HG03442 (cell line): ENCODE data around the gene ATXN7L1.
"Not testable (repeated sequence)": the region's sequence is repeated elsewhere in the genome, so short reads cannot be mapped to it uniquely, and the experiment has no call there.

ENCODE experiments used
- ATAC-seq: cut with Tn5 transposase; IDR thresholded peaks from one replicate; pipeline ENCODE4 v1.9.1; 2021; ENCODE audit warnings: mild to moderate bottlenecking, moderate library complexity; ENCODE audit not compliant: unreplicated experiment

The ATXN7L1 gene

GRCh38 chr7:105711726-105712402 is 164.5 kb downstream of the ATXN7L1 start:
- no peak for ATAC-seq

- ATAC-seq = not testable (repeated sequence)
Measured at GRCh38 chr7:105710720-105711119, 165.7 kb downstream of the ATXN7L1 start.

GRCh38 chr7:105708763-105709080 is 167.7 kb downstream of the ATXN7L1 start:
- no peak for ATAC-seq

DNA sequence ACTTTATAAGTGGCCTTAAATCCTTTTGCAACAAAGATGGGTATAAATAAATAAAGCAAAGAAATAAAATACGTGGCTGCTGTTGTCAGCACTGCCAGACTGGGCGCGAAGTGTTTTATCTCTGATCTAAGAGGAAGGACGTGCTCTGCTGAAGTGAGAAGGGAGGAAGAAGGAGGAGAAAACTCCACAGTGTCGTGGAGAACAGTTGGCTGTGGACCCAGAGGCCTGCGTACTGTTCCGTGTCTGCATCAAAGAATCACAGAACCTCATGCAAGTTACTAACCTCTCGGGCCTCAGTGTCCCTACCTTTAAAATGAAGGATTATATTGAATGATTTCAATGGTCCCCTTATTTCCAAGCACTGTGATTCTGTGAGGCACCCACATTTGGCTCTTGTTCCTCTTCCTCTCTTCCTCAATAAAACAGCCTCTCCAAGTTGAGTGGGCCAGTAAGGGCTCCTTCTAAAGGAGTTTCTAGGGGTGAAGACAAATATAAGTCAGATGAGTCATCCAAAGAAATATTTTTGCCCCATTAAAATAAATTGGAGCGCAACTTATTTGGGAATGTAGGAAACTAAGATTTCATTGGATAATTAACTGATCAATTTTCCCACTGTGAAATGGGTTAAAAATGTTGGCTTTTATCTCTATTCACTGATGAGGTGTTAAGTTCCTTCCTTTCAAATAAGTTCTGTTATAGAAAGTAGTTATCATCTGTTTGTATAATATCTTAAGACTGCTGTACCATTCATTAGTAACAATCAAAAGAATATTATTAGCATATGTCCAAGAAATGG is 168.2 kb downstream of the ATXN7L1 start:
- ATAC-seq = no peak

DNA sequence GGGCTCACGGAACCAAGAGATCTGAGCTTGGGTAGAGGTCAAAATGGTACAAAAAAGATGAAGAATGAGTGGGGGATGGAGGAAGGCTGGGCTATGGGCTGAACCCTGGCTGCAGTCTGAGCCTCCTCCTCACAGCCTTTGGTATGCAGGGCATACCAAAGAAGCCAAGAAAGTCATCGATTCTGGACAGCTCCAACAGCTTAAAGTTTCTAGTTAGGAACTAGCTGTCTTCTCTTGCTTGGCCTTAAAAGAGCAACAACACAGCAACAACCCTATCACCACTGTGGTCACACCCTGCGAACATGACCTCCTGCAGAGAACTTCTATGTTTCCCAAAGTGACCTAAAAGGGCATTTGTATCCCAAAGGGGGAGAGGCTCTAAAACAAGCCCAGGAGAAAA is 169.0 kb downstream of the ATXN7L1 start:
- no peak for ATAC-seq

- no peak for ATAC-seq
Measured at GRCh38 chr7:105705427-105705826, 171.0 kb downstream of the ATXN7L1 start.

GRCh38 chr7:105703207-105703930 is 173.0 kb downstream of the ATXN7L1 start:
- no peak for ATAC-seq

DNA sequence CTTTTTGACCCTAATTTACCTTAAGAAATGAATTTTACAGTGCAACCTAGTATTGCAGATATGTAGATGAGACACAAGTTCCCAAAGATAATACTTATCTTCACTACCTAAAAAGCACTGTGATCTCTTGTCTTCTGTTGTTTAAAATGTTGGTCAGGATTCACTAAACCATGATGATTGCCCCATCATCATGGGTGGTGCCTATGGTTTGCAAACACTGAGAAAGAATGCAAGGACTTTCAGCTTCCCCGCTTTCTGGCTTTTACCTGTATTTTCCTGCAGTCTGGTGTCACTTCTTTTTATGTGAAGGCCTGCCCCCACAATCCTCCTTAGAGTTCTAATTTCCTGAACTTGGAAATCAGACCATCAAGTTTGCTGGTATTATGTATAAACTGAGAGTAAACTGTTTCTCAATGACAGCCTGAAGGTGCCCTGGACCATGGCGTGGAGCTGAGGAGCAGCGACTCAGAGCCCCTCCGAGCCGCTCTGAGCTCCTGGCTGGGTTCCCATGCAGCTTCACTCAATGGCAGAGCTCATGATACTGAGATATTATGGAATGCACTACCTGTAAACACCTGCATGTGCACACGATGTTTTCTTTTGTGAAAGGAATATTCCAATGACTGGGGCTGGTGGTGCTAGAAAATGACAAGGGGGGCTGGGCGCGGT is 176.7 kb downstream of the ATXN7L1 start:
- no peak for ATAC-seq

DNA sequence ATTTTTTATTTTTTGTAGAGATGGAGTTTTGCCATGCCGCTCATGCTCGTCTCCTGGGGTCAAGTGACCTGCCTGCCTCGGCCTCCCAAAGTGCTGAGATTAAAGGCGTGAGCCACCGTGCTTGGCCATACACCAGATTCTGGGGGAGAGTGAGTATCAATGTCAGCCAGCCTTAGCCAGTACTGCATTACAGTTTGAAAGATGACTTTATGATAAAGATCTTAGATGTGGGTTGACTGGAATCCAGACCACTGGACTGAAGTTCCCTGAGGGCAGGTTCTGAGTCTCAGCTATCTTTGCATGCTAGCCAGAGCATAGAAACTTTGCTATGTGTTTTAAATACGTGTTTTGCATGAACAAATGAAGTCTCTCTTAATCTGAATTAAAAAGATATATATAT is 177.9 kb downstream of the ATXN7L1 start:
- no peak for ATAC-seq

DNA sequence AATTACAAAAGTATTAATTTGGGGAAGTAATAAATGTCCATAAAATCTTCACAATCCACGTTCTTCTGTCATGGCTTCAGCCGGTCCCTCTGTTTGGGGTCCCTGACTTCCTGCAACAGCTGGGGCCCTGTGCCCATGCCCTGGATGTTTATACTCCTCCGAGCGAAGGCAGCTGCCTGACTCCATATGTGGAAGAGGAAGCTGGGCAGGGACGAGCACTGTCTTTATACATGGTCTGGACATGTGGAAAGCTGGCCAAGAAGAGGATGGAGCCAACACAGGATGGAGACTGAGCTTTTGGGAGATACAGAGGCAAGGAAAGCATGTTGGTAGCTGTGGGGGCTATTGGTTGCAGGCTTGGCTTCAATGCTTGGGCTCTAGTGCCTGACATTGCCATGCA is 178.6 kb downstream of the ATXN7L1 start:
- ATAC-seq = no peak

DNA sequence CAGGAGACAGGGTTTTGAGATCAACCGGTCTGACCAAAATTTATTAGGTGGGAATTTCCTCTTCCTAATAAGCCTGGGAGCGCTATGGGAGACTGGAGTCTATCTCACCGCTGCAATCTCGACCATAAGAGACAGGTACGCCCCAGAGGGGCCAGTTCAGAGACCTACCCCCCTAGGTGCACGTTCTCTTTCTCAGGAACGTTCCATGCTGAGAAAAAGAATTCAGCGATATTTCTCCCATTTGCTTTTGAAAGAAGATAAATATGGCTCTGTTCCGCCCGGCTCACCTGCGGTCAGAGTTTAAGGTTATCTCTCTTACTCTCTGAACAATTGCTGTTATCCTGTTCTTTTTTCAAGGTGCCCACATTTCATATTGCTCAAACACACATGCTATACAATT is 179.2 kb downstream of the ATXN7L1 start:
- not testable (repeated sequence) for ATAC-seq

DNA sequence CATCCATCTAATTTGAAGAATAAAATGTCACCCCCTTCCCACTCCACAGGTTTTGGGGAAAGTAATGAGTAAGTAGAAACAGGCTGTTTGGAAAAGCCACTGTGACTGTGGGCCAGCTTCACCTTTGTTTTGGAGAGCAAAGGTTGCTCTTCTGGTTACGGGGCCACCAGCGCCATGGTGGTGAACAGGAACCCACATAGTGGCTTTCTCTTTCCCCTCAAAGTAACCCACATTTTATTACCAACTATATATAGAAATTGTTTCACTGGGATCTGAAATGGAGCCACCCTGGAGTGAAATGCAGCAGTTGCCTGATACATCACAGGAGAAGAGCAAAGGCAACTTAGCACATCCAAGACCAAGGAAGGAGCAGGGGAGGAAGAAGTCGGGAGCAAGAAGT is 182.8 kb downstream of the ATXN7L1 start:
- no peak for ATAC-seq

GRCh38 chr7:105691680-105692564 is 184.5 kb downstream of the ATXN7L1 start:
- ATAC-seq = peak; percentile 30

GRCh38 chr7:105691082-105691679 is 185.2 kb downstream of the ATXN7L1 start:
- ATAC-seq = no peak

- ATAC-seq = no peak
Measured at GRCh38 chr7:105690325-105690945, 186.0 kb downstream of the ATXN7L1 start.

- no peak for ATAC-seq
Measured at GRCh38 chr7:105689067-105689819, 187.2 kb downstream of the ATXN7L1 start.

DNA sequence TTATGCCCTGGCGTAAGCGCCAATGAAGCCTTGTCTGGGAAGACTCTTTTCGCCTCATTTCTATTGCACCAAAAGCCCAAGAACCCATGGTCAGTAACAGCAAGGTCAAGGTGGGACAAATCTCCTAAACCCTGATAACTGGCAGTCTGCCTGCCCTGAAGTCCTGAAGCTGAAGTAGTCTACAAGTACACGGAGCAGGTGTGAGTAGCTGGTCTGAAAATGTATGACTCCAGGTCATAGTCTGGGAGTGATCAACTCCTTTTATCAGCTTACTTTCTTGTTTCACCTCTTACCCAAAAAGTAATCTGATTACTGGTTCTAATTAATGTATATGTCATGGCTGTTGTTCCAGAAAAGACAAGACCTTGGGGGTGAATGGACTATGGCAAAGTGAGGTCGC is 187.8 kb downstream of the ATXN7L1 start:
- no peak for ATAC-seq

- no peak for ATAC-seq
Measured at GRCh38 chr7:105685161-105685560, 191.2 kb downstream of the ATXN7L1 start.
